ENCODE data around the gene ZNF830.
"Not testable (repeated sequence)": the region's sequence is repeated elsewhere in the genome, so short reads cannot be mapped to it uniquely, and the experiment has no call there.

Gene ZNF830

DNA sequence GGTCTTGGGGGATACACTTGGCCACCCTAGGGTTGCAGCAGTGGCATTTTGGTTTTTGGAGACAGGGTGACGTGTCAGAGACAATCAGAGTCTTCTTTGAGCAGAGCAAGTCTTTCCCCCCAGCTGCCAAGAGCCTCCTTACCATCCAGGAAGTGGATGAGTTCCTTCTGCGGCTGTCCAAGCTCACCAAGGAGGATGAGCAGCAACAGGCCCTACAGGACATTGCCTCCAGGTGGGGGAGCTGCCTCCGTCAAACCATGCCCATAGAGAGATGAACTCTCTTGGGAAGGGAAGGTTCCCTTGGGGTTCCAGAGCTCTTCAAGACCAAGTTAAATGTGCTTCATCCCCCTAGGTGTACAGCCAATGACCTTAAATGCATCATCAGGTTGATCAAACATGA lies 30.3 kb downstream of the ZNF830 start:
- DNase-seq (ENCODE audit: low read depth in 2 of 2), result no peak

DNA sequence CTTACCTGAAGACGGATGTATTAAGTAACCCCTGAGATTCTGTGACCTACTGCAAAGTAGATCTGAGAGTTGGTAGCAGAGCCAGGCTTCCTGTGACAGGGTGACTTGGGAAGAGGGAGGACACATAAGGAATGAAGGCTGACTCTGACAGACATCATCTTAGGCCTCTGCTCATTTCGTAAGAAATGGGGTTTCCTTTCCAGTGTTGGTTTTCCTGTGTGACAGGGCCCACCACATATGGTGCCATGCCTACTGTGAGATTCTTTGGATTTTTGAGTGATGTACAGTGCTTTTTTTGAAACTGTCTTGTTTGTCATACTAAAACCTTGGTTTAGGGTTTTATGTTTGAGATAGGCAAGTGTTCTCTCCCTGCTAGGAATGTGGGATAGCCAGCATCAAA lies 31.7 kb downstream of the ZNF830 start:
- no peak for DNase-seq (ENCODE audit: low read depth in 2 of 2)

DNA sequence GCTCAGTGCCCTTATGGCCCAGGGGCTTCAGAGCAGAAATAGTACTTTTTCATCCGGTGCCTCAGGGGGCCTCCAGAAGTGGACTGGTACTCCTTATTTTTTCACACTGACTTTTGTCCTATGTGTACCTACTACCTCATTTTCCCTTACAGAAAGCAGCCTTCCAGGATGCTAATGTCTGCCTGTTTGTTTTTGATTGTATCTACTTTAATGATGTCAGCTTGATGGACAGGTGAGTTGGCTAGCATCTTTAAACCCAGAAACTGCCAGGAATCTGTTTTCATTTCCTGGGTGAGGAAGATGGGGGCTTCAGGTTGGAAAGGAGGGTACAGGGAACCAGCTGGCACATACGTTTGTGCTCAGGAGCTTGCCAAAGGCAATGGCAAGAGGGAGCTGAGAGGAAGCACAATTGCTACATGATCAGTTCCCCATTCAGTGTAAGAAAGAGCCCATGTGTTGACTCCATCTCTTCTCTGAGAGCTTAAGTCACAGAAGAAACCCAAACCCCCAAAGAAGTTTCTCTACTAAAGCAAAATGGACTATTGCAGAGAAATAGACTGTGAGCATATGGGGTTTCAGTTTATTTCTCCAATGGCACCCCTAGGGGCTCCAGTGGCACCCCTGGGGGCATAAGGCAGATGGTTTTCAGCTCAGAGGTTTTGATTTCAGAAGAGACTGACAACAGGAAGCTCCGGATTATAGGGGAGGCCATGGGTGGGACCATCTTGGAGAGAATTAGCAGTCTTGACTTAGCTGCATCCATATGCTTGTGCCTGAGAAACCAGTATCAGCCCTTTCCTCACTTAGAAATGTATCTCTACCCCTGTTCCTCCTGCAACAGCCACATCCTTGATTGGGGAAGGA lies 35.3 kb downstream of the ZNF830 start:
- no peak for DNase-seq (ENCODE audit: low read depth in 2 of 2)

DNA sequence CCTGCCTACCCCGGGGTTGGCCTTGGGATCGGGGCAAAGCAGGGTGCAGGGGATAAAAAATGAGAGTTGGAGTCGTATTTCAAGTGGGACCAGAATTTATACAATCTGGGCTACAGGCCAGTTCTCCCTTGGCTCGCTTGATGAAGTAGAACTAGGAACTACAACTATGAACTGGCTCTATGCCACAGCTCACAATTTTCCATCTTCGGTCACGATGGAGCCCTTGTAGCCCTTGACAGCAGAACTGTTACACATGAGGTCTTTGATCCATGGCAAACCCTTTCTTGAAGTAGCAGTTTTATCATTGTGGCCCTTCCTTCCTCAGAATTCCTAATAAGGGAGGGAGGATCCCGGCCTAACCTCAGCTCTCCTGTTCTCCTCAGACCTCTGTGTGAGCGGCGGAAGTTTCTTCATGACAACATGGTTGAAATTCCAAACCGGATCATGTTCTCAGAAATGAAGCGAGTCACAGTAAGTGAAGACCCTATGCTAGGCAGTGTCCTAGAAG lies 36.1 kb downstream of the ZNF830 start:
- DNase-seq (ENCODE audit: low read depth in 2 of 2), result no peak

DNA sequence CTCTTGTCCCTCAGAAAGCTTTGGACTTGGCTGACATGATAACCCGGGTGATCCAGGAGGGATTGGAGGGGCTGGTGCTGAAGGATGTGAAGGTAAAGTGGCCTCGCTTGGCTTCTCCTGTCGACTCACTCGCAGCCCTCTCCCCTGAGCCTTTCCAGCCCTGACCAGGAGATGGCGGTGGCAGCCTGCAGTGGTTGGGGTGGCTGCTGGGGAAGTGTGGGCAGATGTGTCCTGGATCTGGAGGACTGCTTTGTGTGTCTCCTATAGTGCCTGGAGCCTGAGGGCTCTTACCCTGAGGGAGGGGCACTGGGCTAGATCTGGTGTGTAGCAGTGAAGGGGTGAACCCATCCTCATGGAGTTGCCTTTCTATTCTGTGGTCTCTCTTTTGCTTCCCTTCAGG lies 36.9 kb downstream of the ZNF830 start:
- DNase-seq (ENCODE audit: low read depth in 2 of 2), result peak; percentile 58 to 67

DNA sequence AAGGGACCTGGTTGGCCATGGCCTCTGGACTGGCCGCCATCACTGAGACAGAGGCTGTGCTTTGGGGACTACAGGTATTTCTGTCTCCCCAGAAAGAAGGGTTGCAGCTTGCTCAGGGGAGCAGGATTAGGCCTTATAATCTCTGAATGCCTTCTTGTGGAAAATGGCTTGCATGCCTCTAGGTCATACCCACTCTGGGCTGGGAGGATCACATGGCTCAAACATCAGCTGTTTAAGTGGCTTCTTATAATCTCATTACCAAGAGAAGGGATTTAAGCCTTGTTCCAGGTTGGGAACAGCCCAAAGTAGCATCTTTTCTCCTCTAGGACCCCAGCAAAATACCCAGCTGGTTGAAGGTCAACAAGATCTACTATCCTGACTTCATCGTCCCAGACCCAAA lies 38.1 kb downstream of the ZNF830 start:
- DNase-seq (ENCODE audit: low read depth in 2 of 2), result no peak

DNA sequence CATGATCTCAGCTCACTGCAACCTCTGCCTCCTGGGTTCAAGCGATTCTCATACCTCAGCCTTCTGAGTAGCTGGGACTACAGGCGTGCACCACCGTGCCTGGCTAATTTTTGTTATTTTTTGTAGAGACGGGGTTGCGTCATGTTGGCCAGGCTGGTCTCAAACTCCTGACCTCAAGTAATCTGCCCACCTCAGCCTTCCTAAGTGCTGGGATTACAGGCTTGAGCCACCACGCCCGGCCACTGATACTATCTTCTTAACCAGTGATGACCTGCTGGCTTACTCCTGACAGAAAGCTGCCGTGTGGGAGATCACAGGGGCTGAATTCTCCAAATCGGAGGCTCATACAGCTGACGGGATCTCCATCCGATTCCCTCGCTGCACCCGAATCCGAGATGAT lies 39.6 kb downstream of the ZNF830 start:
- DNase-seq (ENCODE audit: low read depth in 2 of 2), result not testable (repeated sequence)

DNA sequence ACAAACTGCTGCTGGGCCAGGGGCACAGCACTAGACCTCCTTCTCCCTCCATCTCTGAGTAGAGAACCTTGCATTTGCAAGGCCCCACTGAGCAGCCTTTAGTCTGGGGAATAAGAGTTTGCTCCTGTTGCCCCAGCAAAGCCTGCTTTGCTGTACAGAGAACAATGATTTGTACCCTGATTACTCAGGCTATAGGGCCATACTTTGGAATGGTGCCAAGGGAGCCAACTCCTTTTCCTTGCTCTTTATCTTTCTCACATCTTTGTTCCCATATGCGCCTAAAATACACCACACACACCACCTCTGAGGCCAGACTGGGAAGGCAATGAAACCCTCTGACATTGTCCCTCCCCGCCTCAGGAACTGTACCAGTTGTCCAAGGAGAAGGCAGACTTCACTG lies 40.2 kb downstream of the ZNF830 start:
- DNase-seq (ENCODE audit: low read depth in 2 of 2), result no peak

DNA sequence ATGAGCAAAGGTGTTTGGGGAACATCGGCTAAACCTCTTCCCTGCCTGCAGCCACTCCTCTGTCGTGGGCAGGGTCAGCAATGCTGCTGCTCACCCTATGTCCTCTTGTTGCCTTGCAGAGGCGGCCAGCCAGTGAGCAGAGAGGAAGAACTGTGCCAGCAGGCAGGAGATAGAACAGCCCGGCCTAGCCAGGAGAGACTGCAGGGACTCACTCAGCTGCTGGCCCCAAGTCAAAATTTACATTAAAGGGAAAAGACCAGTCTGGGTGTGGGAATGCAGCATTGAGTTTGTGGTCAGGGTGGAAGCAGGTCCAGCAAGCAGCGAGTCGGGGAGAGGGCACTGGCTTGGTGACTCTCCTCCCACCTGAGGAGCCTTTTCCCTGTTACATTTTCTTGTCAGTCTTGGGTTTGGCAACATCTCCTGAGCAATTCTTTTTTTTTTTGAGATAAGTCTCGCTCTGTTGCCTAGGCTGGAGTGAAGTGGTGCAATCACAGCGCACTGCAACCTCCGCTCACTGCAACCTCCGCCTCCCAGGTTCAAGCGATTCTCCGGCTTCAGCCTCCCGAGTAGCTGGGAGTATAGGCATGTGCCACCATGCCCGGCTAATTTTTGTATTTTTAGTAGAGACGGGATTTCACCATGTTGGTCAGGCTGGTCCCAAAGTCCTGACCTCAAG lies 41.7 kb downstream of the ZNF830 start:
- DNase-seq (ENCODE audit: low read depth in 2 of 2), result no peak

DNA sequence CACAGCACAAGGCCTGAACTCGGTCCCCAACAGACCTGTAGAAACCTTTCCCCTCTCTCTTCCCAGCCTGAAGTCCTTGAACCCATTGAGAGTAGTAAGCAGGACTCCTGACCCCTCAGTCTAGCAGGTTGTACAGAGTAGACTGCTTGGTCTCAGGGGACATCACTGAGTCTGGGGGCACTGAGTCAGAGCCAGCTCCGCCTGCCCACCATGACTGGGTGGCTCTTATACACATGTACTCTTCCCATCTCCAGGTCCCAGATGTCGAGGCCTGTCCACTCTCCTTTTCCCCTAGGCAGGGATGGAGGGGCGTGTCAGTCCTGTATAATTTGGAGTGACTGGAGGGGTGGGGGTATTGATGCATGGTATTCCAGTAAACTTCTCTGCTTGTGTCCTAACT lies 42.4 kb downstream of the ZNF830 start:
- DNase-seq (ENCODE audit: low read depth in 2 of 2), result no peak

DNA sequence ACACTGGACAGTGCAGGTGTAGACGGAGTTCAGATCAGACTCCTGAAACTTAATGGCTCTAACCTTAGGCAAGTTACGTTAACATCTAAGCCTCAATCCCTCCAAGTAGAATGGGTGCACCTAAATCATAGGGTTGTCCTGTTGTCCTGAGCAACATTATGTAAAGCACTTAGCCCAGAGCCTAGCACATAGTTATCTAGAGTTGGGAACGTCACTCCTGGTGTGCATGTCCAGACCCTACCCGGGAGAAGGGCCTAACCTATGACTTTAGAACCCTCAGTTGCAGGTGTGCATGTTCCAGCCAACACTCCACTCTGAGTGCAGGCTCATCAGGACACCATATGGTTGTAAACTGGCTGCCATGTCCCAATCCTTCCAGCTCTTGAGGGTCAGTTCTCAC lies 45.0 kb downstream of the ZNF830 start:
- DNase-seq (ENCODE audit: low read depth in 2 of 2), result no peak

DNA sequence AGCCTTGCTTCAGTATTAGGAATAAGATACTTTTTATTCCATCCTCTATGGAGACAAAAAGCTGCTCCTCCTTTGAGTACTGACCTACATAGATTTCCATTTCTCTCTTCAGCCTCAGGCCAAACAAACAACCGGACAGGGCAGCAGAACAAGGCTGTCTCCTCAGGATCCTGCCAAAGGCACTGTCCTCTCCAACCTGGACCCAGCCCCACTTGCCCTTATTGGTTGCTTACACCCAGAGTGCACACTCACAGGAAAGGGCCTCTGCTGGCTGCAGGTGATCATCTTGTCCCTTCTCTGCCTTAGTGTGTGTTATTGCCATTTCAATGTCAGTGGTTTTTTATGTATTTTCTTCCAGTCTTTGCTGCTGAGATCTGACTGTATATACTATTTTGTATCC lies 45.6 kb downstream of the ZNF830 start:
- DNase-seq (ENCODE audit: low read depth in 2 of 2), result no peak

DNA sequence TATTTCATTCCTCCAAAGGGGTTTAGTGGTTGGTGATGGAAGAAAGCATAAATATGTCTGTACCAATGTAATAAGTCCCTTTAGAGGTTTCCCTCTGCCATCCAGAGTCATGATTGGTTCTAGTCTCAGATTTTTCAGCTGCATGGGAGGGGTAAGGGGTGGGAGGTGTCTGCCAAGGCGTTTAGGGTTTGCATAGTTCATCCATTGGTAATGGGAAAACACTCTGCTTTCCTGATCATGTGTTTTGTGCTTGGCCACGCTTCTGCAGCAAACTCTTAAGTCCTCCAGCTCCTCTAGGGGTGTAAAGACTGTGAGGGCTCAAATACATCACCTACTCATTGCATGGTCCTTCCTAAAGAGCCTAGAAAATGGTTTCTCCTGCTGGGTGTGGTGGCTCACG lies 48.8 kb downstream of the ZNF830 start:
- DNase-seq (ENCODE audit: low read depth in 2 of 2), result no peak

DNA sequence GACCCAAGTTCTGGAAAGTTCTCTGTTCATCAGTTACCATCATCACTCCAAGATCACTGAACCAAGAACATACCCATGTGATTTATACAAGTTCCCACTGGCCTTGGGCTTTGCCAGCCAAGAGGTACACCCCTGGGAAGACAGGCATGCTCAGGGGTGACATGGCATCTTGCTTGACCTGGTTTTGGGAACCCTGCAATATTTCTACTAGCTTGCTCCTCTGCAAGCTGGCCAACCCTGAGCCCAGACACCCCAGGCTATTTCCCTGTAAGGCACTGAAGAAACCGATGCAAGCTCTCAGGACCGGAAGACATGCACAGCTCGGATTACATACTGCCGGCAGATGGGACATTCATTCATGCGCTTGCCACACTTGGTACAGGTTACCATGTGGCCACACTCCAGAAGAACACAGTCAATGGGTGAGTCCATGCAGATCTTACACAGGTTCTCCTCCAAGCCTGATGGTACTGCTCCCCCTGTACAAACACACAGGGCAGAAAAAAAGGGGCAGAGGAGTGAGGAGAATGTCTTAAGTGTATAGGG lies 50.4 kb downstream of the ZNF830 start:
- no peak for DNase-seq (ENCODE audit: low read depth in 2 of 2)
